ENCODE data around the gene CIBAR2. TPM values are rescaled to one million over a fixed set of nuclear protein-coding genes. Genes with fewer than 3 reads are reported as not detected.

Gene CIBAR2
- total RNA-seq, 1 donor from 2014 or later: not detected

DNA sequence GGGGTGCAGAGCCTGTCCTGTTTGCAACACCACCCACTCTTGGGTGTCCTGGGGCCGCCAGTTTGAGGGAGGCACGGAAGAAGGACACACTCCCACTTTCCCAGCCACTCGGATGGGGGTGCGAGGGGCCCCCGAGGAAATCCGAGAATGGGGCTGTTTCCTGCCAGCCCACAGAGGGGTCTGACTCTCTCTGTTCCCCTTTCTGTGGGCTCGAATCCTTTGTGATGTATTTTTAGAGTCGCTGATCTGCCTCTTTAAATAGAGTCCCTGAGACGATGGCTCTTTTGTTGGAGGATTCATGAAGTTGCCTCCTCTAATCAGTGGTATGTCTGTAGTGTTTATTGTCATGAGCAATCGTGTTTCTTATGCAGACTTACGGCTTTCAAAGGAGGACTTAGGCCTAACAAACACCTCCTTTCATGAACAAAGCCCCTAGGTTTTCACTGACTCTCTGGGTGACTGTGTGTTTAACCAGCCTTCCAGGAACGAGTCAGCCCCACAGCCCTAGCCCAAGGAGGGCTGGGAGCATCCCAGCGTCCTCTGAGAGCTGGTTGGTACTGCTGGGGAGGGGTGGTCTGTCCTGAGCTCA, 29.1 kb downstream of the CIBAR2 start:
- DNase-seq (ENCODE audit: low read depth): no peak

- no peak for DNase-seq (ENCODE audit: low read depth)
These were observed 29.9 kb downstream of the CIBAR2 start for GRCh38 chr16:85082173-85083050.

DNA sequence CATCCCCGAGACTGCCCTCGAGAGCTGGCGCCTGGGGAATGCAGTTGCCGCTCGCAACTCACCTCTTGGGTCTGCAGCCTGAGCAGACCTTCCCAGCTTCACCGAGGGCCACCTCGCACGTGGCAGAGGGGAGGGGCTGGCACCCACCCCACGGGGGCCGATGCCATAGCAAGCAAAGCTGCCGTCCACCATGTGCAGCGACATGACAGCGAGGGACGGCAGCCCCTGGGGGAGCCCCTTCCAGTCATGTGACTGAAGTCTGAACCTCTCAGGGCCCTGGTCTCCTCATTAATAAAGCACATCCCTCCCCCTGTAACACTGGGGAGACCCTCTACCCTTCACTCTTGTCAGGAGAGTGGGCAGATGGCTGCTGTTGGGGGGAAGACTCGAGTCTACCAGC, 30.5 kb downstream of the CIBAR2 start:
- no peak for DNase-seq (ENCODE audit: low read depth)

GRCh38 chr16:85081038-85081437, 31.2 kb downstream of the CIBAR2 start:
- no peak for DNase-seq (ENCODE audit: low read depth)

- no peak for DNase-seq (ENCODE audit: low read depth)
These were observed 32.3 kb downstream of the CIBAR2 start for GRCh38 chr16:85079785-85080570.

DNA sequence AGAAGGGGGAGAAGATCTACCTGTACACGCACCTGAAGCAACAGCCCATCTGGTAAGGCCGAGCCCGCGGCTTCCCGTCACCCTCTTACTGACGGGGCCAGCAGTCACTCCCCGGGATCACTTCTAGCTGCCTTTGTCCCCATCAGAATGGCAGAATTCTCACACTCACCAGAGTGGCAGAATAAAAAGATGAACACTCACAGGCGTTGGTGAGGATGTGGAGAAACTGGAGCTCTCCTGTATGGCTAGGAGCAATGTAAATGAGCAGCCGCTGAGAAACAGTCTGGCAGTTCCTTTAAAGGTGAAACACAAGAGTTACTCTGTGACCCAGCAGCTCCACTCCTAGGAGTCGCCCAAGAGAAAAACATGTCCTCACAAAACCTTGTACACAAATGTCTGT, 33.3 kb downstream of the CIBAR2 start:
- DNase-seq (ENCODE audit: low read depth): no peak

DNA sequence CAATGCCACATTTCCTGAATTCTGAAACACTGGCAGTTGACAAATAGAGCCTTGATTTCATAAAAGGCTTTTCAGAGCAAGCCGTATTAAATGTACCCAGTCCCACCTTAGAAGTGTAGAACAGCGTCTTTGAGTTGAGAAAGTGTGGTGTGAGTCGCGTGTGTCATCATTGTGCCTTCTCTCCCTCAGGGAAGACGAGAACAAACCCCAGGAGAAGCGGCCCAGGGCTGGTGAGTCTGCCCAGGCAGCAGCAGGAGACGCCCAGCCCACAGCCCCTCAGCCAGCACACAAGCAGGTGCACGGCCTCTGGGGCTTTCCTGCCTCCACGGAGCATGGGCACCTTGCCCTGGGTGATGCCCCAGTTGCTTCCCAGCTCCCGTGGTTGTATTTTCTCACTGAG, 34.0 kb downstream of the CIBAR2 start:
- DNase-seq (ENCODE audit: low read depth): no peak

DNA sequence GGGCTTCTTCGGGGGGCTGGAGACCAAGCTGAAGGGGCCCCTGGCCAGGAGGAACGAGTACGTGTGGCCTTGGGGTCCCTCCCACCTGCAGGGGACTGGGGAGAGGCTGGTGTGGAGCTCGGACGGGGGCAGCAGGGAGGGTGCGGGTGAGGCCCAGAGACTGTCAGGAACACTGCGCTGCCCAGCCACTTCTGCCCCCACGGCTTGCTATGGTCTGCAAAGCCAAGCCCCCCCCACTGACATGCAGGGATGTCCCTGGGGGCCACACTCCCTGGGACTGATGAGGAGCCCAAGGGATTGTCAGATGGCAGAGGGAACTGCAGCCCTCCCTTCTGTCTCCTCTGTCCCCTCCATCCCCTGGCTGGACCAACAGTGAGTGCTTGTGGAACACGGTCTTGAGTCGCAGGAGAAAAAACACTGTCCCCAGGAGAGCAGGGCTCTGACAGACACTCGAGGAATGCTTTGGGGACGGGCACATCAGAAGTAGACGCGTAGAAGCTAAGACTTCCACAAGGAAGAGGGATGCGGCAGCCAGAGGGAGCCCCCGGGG, 34.6 kb downstream of the CIBAR2 start:
- no peak for DNase-seq (ENCODE audit: low read depth)

DNA sequence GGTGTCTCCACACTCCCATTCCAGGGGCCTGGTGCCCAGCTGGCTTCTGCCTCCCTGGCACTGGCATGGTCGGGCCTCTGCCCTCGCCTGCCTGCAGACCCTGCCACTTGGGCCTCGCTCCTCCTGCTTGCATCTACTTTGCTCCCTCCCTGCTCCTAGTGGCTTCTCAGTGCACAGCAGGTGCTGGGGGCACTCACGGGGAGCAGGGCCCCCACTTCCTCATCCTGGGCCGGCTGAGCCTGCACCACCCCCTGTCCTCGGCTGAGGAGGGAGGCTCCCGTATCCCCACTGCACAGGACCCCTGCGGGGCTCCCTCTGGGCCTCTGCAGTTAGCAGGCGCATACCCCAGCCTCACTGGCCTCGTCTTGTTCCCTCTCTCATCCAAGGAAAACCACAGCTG, 35.2 kb downstream of the CIBAR2 start:
- no peak for DNase-seq (ENCODE audit: low read depth)

DNA sequence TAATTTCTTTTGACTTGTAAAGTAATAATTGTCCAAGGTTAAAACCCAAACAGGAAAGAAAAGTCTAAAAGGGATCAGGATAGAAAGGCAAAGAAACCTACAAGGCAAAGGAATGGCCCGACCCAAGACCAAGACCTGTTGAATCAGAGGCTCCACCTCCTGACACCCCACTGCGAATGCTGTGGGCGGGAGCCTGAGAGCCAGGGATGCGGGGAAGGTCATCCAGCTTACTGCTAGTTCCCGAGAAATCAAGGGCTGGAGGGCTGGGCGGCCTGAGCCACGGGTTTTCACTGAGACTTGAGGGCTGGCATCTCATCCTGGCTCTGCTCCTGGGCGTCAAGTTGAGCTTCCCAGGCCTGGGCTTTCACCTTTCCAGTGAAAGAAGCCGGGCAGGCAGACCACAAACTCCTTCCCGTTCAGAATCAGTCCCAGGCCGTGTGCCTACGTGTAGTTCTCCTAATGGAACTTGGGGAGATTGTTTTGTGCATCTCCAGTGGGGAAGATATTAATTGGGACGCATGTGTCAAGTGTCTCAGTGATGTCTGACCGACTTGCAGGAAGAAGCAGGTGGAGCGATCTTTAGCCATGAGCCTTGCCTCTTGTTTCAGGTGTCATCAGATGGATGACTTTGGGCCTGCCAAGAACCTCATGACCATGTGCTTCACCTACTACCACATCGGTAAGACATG, 36.9 kb downstream of the CIBAR2 start:
- DNase-seq (ENCODE audit: low read depth): no peak

- DNase-seq (ENCODE audit: low read depth): no peak
These were observed 37.9 kb downstream of the CIBAR2 start for GRCh38 chr16:85074225-85074914.

- no peak for DNase-seq (ENCODE audit: low read depth)
These were observed 39.3 kb downstream of the CIBAR2 start for GRCh38 chr16:85072947-85073346.

GRCh38 chr16:85072076-85072860, 40.0 kb downstream of the CIBAR2 start:
- DNase-seq (ENCODE audit: low read depth): no peak

DNA sequence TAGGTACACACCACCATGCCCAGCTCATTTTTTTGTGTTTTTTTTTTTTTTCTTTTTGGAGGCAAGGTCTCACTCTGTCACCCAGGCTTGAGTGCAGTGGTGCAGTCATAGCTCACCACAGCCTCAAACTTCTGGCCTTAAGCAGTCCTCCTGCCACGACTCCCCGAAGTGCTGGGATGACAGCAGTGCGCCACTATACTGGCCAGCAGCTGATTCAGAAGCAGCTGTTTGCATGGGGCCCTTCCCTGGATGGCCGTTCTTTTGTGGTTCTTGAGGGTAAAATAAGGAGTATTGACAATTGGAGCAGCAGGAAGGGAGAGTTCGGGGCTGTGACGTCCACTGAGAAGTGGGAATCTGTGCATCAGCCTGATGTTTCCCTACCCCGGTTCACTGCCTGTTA, 43.1 kb downstream of the CIBAR2 start:
- DNase-seq (ENCODE audit: low read depth): no peak

DNA sequence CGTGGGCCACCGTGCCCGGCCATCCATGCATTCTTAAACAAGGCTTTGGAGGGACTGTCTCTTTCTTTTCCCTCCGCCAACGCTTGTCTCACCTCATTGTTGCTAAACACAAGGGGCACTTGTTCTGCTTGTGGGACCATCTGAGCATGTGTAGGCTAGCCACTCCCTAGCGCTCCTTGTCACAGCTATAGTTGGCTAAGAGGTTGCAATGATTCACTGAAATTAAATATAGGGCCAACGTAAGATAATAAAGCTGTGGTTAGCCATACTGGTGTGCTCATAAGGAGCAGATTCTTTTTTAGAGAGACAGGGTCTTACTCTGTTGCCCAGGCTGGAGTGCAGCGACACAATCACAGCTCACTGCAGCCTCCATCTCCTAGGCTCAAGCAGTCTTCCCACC, 43.5 kb downstream of the CIBAR2 start:
- no peak for DNase-seq (ENCODE audit: low read depth)

DNA sequence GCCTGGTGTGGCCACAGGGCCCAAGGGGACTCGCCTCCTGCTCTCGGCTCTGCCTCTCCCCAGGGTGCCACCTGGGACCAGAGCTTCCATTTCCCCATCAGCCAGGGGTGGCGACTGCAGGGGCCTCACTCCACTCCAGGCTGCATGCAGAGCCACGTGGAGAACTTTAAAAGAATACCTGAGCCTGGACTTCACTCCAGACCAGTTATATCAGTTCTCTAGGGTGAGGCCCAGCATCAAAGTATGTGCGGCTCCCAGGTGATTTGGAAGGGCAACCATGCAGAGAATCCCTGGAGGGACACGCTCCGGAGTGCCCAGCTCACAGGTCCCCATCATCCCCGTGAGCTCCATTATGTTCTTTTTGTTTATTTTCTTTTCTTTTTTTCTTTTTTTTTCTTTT, 44.8 kb downstream of the CIBAR2 start:
- no peak for DNase-seq (ENCODE audit: low read depth)

GRCh38 chr16:85067024-85067423, 45.2 kb downstream of the CIBAR2 start:
- no peak for DNase-seq (ENCODE audit: low read depth)

- DNase-seq (ENCODE audit: low read depth): no peak
These were observed 45.9 kb downstream of the CIBAR2 start for GRCh38 chr16:85066346-85066885.

GRCh38 chr16:85065099-85065498, 47.2 kb downstream of the CIBAR2 start:
- no peak for DNase-seq (ENCODE audit: low read depth)

DNA sequence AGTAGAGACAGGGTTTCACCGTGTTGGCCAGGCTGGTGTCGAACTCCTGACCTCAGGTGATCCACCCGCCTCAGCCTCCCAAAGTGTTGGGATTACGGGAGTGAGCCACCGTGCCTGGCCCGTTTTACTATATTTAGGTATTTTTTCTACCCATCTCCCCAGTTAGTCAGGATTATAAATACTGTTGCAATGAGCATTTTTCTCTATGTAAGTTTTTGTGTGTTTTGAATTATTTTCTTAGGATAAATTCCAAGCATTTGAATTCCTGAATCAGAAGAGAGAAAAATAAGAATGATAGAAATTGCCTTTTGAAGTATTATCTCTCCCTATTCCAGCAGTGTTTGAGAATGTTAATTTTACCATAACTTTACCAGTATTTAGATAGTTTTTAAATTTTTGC, 48.1 kb downstream of the CIBAR2 start:
- no peak for DNase-seq (ENCODE audit: low read depth)

Data from renal cortical epithelial cell (primary cell).